Gastrocnemius medialis (tissue), 4 donors: Measurements from ENCODE around the gene NLRC5. TPM values are rescaled to one million over a fixed set of nuclear protein-coding genes. Genes with fewer than 3 reads are reported as not detected.

ENCODE experiments used
- ATAC-seq, 2 donors: fragments of 150-250 bp; one replicate each; pipeline ENCODE4 v1.9.1; 2016
- DNase-seq, 2 donors: peaks; one replicate each; pipeline ENCODE4 v3.0.0-alpha.2; 2019
- H3K27ac ChIP-seq, 4 donors: fragments of 200-600 bp; sonication (generic); 1 replicate in 1 of 4; 2 replicates in 3 of 4; pipeline ENCODE4 v1.5.1; 2016 to 2018; ENCODE audit warnings: mild to moderate bottlenecking in 2 of 4, moderate library complexity in 1 of 4
- H3K27me3 ChIP-seq, 3 donors: fragments of 200-600 bp; sonication (generic) in 2 of 3; 1 replicate in 1 of 3; 2 replicates in 2 of 3; pipeline versions ENCODE4 v1.5.1 to v1.6.0; 2016 to 2019; ENCODE audit warnings: mild to moderate bottlenecking in 1 of 3, moderate library complexity in 1 of 3
- H3K36me3 ChIP-seq, 2 donors: fragments of 200-600 bp; sonication (generic) in 1 of 2; one replicate each; pipeline ENCODE4 v1.5.1; 2017 to 2018
- H3K4me1 ChIP-seq, 2 donors: fragments of 200-600 bp; sonication (generic) in 1 of 2; one replicate each; pipeline ENCODE4 v1.5.1; 2016 to 2017; ENCODE audit warnings: mild to moderate bottlenecking in 2 of 2
- H3K4me3 ChIP-seq, 4 donors: fragments of 200-600 bp; sonication (generic) in 3 of 4; 1 replicate in 1 of 4; 2 replicates in 3 of 4; pipeline ENCODE4 v1.5.1; 2016 to 2019; ENCODE audit warnings: mild to moderate bottlenecking in 2 of 4
- H3K9me3 ChIP-seq, 3 donors: fragments of 200-600 bp; sonication (generic) in 2 of 3; 1 replicate in 1 of 3; 2 replicates in 2 of 3; pipeline ENCODE4 v1.5.1; 2016 to 2019
- CTCF ChIP-seq, 5 experiments: fragments of 450-650 bp in 3 of 5; fragments of 200-600 bp in 2 of 5; sonication (generic) in 2 of 5; IDR thresholded peaks in 4 of 5; conservative IDR thresholded peaks in 1 of 5; 1 replicate in 4 of 5; 2 replicates in 1 of 5; pipeline ENCODE4 v1.5.1; 2016 to 2019; ENCODE audit warnings: antibody characterized with exemption in 5 of 5, mild to moderate bottlenecking in 3 of 5, moderate library complexity in 3 of 5
- POLR2A ChIP-seq, 2 donors: fragments of 450-650 bp; IDR thresholded peaks; one replicate each; pipeline ENCODE4 v1.6.1; 2017; ENCODE audit warnings: antibody characterized with exemption in 2 of 2, mild to moderate bottlenecking in 2 of 2, moderate library complexity in 2 of 2
- in situ Hi-C, 4 donors: fragments of 200-750 bp; cut with MboI; loops; one replicate each; pipeline versions ENCODE4 v1.15.0 to v1.8.0; 2017; ENCODE audit warnings: low sequenced_read_pairs in 4 of 4
- intact Hi-C: fragments of 100-400 bp; cut with DNase I; formaldehyde crosslinking; loops from one replicate; pipeline ENCODE4 v1.15.1; 2023; ENCODE audit warnings: low total_unique reads
- total RNA-seq, 4 donors: library from RNA; depleted of rRNA; stranded (reverse); fragments of >200 nt; gene quantifications; one replicate each; pipeline versions ENCODE4 v1.1.0 to v1.2.3, GENCODE V29; 2016

The NLRC5 gene
- total RNA-seq, 4 donors from 2014 or later: 2.5 to 9.4 (median 5.1) TPM

DNA sequence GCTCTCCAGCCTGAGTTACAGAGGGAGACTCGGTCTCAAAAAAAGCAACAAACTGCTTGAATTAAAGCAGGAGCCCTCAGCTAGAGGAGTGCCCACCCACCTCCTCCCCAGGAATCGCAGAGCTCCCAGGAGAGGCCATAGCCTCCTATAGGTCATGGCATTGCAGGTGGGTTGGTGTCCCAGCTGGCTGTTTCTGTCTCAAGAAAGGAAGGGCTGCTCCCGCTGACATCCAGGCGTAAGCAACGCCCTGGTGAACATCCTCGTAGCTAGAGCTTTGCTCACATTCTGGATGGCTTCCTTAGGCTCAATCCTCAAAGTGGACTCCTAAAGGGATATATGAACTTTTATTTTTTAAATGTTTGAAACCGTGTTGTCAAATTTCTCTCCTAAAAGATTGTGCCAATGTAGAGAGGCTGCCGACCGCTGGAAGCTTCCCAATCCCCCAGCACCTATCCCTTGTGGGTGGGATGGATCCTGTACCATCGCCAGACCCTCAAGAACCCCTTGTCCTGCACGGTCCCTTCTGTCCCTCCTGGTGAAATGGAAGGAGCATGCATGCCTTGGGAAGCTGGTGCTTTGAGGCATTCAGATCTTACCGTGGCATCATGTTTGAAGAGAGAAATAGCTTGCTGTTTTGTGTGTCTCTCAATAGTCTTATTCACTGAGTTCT lies 5.9 kb downstream of the NLRC5 start:
- H3K4me3 ChIP-seq: no peak overlapping the region
- H3K4me1 ChIP-seq: peaks cover 4 to 5% of the 10 kb centered on the region in 2 donors
- no peak for TF ChIP-seq CTCF (IDR thresholded peaks at IDR 0.05 in 4 of 5, conservative IDR thresholded peaks at IDR 0.05 in 1 of 5)
- no peak for TF ChIP-seq POLR2A (IDR thresholded peaks at IDR 0.05)
- no peaks in the 10 kb centered on the region for H3K36me3 ChIP-seq
- H3K9me3 ChIP-seq: no peaks in the 10 kb centered on the region
- ATAC-seq: no peak
- intact Hi-C loops (no loop called here), in situ Hi-C loops (no loop called here)
- no peak for DNase-seq
- peak overlapping the region in 1 of 4 donors; percentile 23 for H3K27ac ChIP-seq
- no peaks in the 10 kb centered on the region for H3K27me3 ChIP-seq

DNA sequence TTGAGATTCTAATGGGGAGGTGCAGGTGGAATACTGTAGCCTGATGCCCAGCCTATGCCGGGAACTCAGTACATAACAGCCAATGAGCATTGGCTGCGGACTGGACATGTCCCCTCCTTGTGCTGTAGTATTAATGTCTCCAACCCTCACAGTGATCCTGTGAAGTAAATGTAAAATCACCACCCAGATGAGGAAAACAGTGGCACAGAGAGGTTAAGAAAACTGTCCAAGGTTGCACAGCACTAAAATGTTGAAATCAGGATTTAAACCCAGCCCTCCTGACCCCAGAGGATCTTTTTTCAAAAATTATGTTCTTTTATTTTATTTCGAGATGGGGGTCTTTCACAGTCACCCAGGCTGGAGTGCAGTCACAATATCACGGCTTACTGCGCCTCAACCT lies 7.9 kb downstream of the NLRC5 start:
- in situ Hi-C loops (no loop called here), intact Hi-C loops (no loop called here)
- H3K36me3 ChIP-seq: no peaks in the 10 kb centered on the region
- H3K4me1 ChIP-seq: peaks cover 3 to 6% of the 10 kb centered on the region in 2 donors
- TF ChIP-seq POLR2A (IDR thresholded peaks at IDR 0.05): no peak
- TF ChIP-seq CTCF (IDR thresholded peaks at IDR 0.05 in 4 of 5, conservative IDR thresholded peaks at IDR 0.05 in 1 of 5): no peak
- H3K4me3 ChIP-seq: no peak overlapping the region
- DNase-seq (no peak), ATAC-seq (no peak)
- no peaks in the 10 kb centered on the region for H3K27me3 ChIP-seq
- H3K27ac ChIP-seq: peak overlapping the region in 1 of 4 donors; percentile 76
- no peaks in the 10 kb centered on the region for H3K9me3 ChIP-seq

DNA sequence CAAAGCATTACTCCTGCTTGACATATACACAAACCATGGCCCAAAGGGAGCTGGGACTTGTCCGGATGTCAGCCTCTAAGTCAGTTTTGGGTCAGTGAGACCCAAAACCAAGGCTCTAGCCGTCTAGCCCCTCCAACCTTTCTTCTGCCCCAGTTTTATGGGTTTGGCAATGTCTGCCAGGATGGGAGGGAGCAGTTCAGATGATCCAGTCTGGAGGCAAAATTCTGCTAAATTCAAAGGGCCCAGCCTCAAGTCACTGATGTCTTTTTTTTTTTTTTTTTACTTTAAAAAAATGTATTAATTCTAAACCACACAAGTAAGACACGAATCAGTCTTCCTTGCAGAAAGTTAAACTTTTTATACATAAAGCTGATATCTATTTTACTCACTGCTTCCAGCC lies 8.6 kb downstream of the NLRC5 start:
- peak overlapping the region in 3 of 4 donors; percentile 76 to 79 (median 76) for H3K27ac ChIP-seq
- no peaks in the 10 kb centered on the region for H3K36me3 ChIP-seq
- H3K4me3 ChIP-seq: no peak overlapping the region
- in situ Hi-C loops: no loop called here
- no peak for TF ChIP-seq POLR2A (IDR thresholded peaks at IDR 0.05)
- TF ChIP-seq CTCF (IDR thresholded peaks at IDR 0.05 in 4 of 5, conservative IDR thresholded peaks at IDR 0.05 in 1 of 5): no peak
- ATAC-seq (no peak), DNase-seq (no peak)
- H3K4me1 ChIP-seq: peaks cover 3 to 6% of the 10 kb centered on the region in 2 donors
- no peaks in the 10 kb centered on the region for H3K27me3 ChIP-seq
- H3K9me3 ChIP-seq: no peaks in the 10 kb centered on the region
- intact Hi-C loops: no loop called here

GRCh38 chr16:56998352-56998751 lies 9.0 kb downstream of the NLRC5 start:
- Histone ChIP-seq H3K4me1 (peaks cover 3 to 6% of the 10 kb centered on the region in 2 donors), H3K36me3 (no peaks in the 10 kb centered on the region), H3K4me3 (no peak overlapping the region), H3K27me3 (no peaks in the 10 kb centered on the region), H3K27ac (peak overlapping the region; percentile 70 to 79 (median 76)), H3K9me3 (no peaks in the 10 kb centered on the region)
- TF ChIP-seq POLR2A (IDR thresholded peaks at IDR 0.05) (no peak), CTCF (IDR thresholded peaks at IDR 0.05 in 4 of 5, conservative IDR thresholded peaks at IDR 0.05 in 1 of 5) (no peak)
- intact Hi-C loops (no loop called here), in situ Hi-C loops (no loop called here)
- DNase-seq (no peak), ATAC-seq (no peak)

GRCh38 chr16:56998861-56999260 lies 9.5 kb downstream of the NLRC5 start:
- ATAC-seq (peak in 1 of 2 donors; percentile 13), DNase-seq (no peak)
- H3K4me3 ChIP-seq: no peak overlapping the region
- intact Hi-C loops (no loop called here), in situ Hi-C loops (no loop called here)
- no peaks in the 10 kb centered on the region for H3K9me3 ChIP-seq
- H3K4me1 ChIP-seq: peaks cover 3 to 6% of the 10 kb centered on the region in 2 donors
- peak overlapping the region; percentile 70 to 79 (median 76) for H3K27ac ChIP-seq
- no peaks in the 10 kb centered on the region for H3K36me3 ChIP-seq
- no peaks in the 10 kb centered on the region for H3K27me3 ChIP-seq
- TF ChIP-seq POLR2A (IDR thresholded peaks at IDR 0.05): no peak
- no peak for TF ChIP-seq CTCF (IDR thresholded peaks at IDR 0.05 in 4 of 5, conservative IDR thresholded peaks at IDR 0.05 in 1 of 5)
